ENCODE data around the gene SMAP1. TPM values are rescaled to one million over a fixed set of nuclear protein-coding genes. Genes with fewer than 3 reads are reported as not detected.

SMAP1 gene
- total and polyA plus RNA-seq, 2 experiments from 2014 or later: 31.1 to 34.6 TPM

GRCh38 chr6:70846207-70846835 is 178.6 kb downstream of the SMAP1 start:
- TF ChIP-seq EZH2 (IDR thresholded peaks at IDR 0.05; ENCODE audit: low read depth, unreplicated experiment): no peak
- TF ChIP-seq POLR2AphosphoS5 (IDR thresholded peaks at IDR 0.05; ENCODE audit: low read depth): no peak
- TF ChIP-seq JUNB (IDR thresholded peaks at IDR 0.05; ENCODE audit: unreplicated experiment): no peak
- TF ChIP-seq EZH2phosphoT487 (IDR thresholded peaks at IDR 0.05; ENCODE audit: unreplicated experiment): no peak
- no peak for TF ChIP-seq ZNF114 (CRISPR knock-in tag; IDR thresholded peaks at IDR 0.05)
- TF ChIP-seq ETS1 (IDR thresholded peaks at IDR 0.05): no peak
- TF ChIP-seq CREB1 (CRISPR knock-in tag; IDR thresholded peaks at IDR 0.05; ENCODE audit: low read depth): no peak
- no peak for TF ChIP-seq ZNF462 (CRISPR knock-in tag; IDR thresholded peaks at IDR 0.05)
- H3K27ac Mint-ChIP-seq: no peak overlapping the region
- H3K36me3 Mint-ChIP-seq (ENCODE audit: low read depth): no peaks in the 10 kb centered on the region

More at GRCh38 chr6:70846207-70846835, 178.6 kb downstream of the SMAP1 start:
- no peaks in the 10 kb centered on the region for H3K4me1 ChIP-seq (ENCODE audit: insufficient read depth)
- no peak overlapping the region for H3K4me2 ChIP-seq
- Mint-ChIP-seq H3K4me1 (peaks cover 40% of the 10 kb centered on the region), H3K4me3 (no peak overlapping the region), H3K27me3 (ENCODE audit: insufficient read depth, low read depth, poor library complexity) (peaks cover 4% of the 10 kb centered on the region), H3K9me3 (no peaks in the 10 kb centered on the region)
- H3K27ac ChIP-seq (ENCODE audit: low read depth): no peak overlapping the region
- DNase-seq (ENCODE audit: low spot score): no peak
- H3K79me2 ChIP-seq (replicated peaks; ENCODE audit: insufficient read depth): no peaks in the 10 kb centered on the region
- 0 out of 2 replicates have a peak, but pooled peaks cover 3% of the 10 kb centered on the region for H4K20me1 ChIP-seq (replicated peaks; ENCODE audit: insufficient read depth)
- H3K27me3 ChIP-seq (ENCODE audit: insufficient read depth): no peaks in the 10 kb centered on the region
- H2AFZ ChIP-seq: no peak overlapping the region
- 0 out of 2 replicates have a peak, but pooled peaks cover 5% of the 10 kb centered on the region for H3K36me3 ChIP-seq (ENCODE audit: insufficient read depth)
- H3K4me3 ChIP-seq: no peak overlapping the region
- no peaks in the 10 kb centered on the region for H3F3A ChIP-seq (replicated peaks; ENCODE audit: low read depth)
- no peaks in the 10 kb centered on the region for H3K9me2 ChIP-seq (ENCODE audit: insufficient read depth)
- ATAC-seq: peak; percentile 56
